ENCODE measurements around the gene DIS3L2. TPM values are rescaled to one million over a fixed set of nuclear protein-coding genes. Genes with fewer than 3 reads are reported as not detected.

The DIS3L2 gene
- total and polyA plus RNA-seq, 2 of the 4 experiments (the other 2 are of a cell fraction), result 14.7 to 19.2 TPM

- no peak for TF ChIP-seq RCOR1 (IDR thresholded peaks at IDR 0.05; ENCODE audit: insufficient replicate concordance, low read length)
Observed at GRCh38 chr2:232250246-232251175, 289.0 kb downstream of the DIS3L2 start (continued).

- Histone ChIP-seq H3K4me1 (ENCODE audit: control insufficient read depth, insufficient read depth, low read length) (peaks cover 3% of the 10 kb centered on the region; the same call in 1 of the 2 replicates), H3K23ac (ENCODE audit: low read depth, low read length) (no peak overlapping the region), H4K5ac (ENCODE audit: low read depth, low read length) (no peak overlapping the region), H3K27ac (ENCODE audit: insufficient read depth, low read length) (no peak overlapping the region), H4K91ac (ENCODE audit: insufficient read depth, low read depth, low read length) (no peak overlapping the region), H3K9ac (ENCODE audit: low read depth, low read length) (no peak overlapping the region), H2AK5ac (ENCODE audit: low read depth, low read length) (no peak overlapping the region), H3K4me3 (ENCODE audit: insufficient read depth, low read depth, low read length) (no peak overlapping the region), H3K9me1 (ENCODE audit: insufficient read depth, low read length) (0 out of 2 replicates have a peak, but pooled peaks cover 12% of the 10 kb centered on the region), H3K9me3 (ENCODE audit: control insufficient read depth, insufficient read depth, low read length) (no peaks in the 10 kb centered on the region), H2AK9ac (replicated peaks; ENCODE audit: low read depth, low read length, poor library complexity) (no peak overlapping the region), H3K18ac (ENCODE audit: low read depth, low read length) (no peak overlapping the region), H3K4ac (ENCODE audit: low read depth, low read length) (no peak overlapping the region), H3K4me2 (ENCODE audit: low read depth, low read length) (no peak overlapping the region), H3K36me3 (ENCODE audit: control insufficient read depth, insufficient read depth, low read length) (peaks cover 5% of the 10 kb centered on the region), H2BK120ac (ENCODE audit: low read depth, low read length) (no peak overlapping the region), H2BK5ac (ENCODE audit: low read depth, low read length, poor library complexity, severe bottlenecking) (no peak overlapping the region), H2BK20ac (ENCODE audit: low read depth, low read length) (no peak overlapping the region), H3K79me1 (ENCODE audit: low read depth in 1 of 2, low read length in 2 of 2) (no peaks in the 10 kb centered on the region; a peak in 1 of 4 replicates), H4K20me1 (ENCODE audit: insufficient read depth, low read length) (peaks cover 28% of the 10 kb centered on the region; the same call in 1 of the 2 replicates), H4K8ac (ENCODE audit: low read depth in 2 of 2, low read length in 2 of 2) (no peak overlapping the region), H3K56ac (ENCODE audit: extremely low read depth, insufficient read depth, low read length) (no peak overlapping the region), H3K14ac (replicated peaks; ENCODE audit: low read depth, low read length) (no peak overlapping the region), H2AFZ (replicated peaks; ENCODE audit: low read length, poor library complexity) (no peak overlapping the region), H2BK15ac (ENCODE audit: low read depth, low read length) (no peak overlapping the region), H3K27me3 (ENCODE audit: control insufficient read depth, insufficient read depth, low read length) (0 out of 2 replicates have a peak, but pooled peaks cover 2% of the 10 kb centered on the region)
- intact Hi-C loops (cut with micrococcal nuclease) (no loop called here), dilution Hi-C loops (cut with HindIII; ENCODE audit: low sequenced_read_pairs, unreplicated experiment) (no loop called here), in situ Hi-C loops (cut with MboI; ENCODE audit: low sequenced_read_pairs) (no loop called here)
- TF ChIP-seq CEBPB (IDR thresholded peaks at IDR 0.05; ENCODE audit: low read depth, low read length) (no peak), FOS (IDR thresholded peaks at IDR 0.05; ENCODE audit: low read depth, low read length) (no peak), BHLHE40 (IDR thresholded peaks at IDR 0.05; ENCODE audit: low read depth, low read length) (no peak), RFX5 (IDR thresholded peaks at IDR 0.05; ENCODE audit: low read depth, low read length) (no peak), RAD21 (IDR thresholded peaks at IDR 0.05; ENCODE audit: low read length) (no peak), MXI1 (IDR thresholded peaks at IDR 0.05; ENCODE audit: borderline replicate concordance, low read depth, low read length) (no peak), USF2 (IDR thresholded peaks at IDR 0.05; ENCODE audit: low read depth, low read length) (no peak), NFE2L2 (IDR thresholded peaks at IDR 0.05; ENCODE audit: low read depth, low read length) (no peak), MAZ (IDR thresholded peaks at IDR 0.05; ENCODE audit: borderline replicate concordance, low read depth, low read length) (no peak), ELK1 (IDR thresholded peaks at IDR 0.05; ENCODE audit: borderline replicate concordance, low read depth, low read length) (no peak), MAFK (IDR thresholded peaks at IDR 0.05; ENCODE audit: low read depth, low read length) (no peak), RCOR1 (IDR thresholded peaks at IDR 0.05; ENCODE audit: insufficient replicate concordance, low read length) (no peak), POLR2A (IDR thresholded peaks at IDR 0.05; ENCODE audit: low read depth, low read length) (no peak)
- no peak for ATAC-seq (ENCODE audit: low read depth)
- WGBS, 2 experiments (ENCODE audit: extremely low coverage in 2 of 2, insufficient read length in 1 of 2), result 100% methylated on average over 2 of the region's 5 CpGs; no CpG with 5 or more reads in 1 of the 2 experiments
- ChIA-PET CTCF (no interaction called here), POLR2A (ENCODE audit: unreplicated experiment) (no interaction called here)
- BruUV-seq (replicated peaks), result no TSS peak
- no peak for DNase-seq
Observed at GRCh38 chr2:232255033-232255432, 293.5 kb downstream of the DIS3L2 start.
